IMR-90 (cell line): Measurements from ENCODE around the gene RNF146.

Experiments
- CTCF ChIP-seq: conservative IDR thresholded peaks from 2 replicates; pipeline ENCODE4 v1.5.1; 2012; ENCODE audit warnings: mild to moderate bottlenecking, low read depth, low read length, improper control_type of control experiment
- ELK1 ChIP-seq: fragments of 150-350 bp; IDR thresholded peaks from 2 replicates; pipeline ENCODE4 v1.6.1; 2016; ENCODE audit warnings: low read depth, mild to moderate bottlenecking, low read length, moderate library complexity, borderline replicate concordance

GRCh38 chr6:127262896-127263295, 3.8 kb upstream of the RNF146 start:
- TF ChIP-seq ELK1 (no peak), CTCF (no peak)
